ENCODE data around the gene LAMB3.
A peak's percentile ranks its signal among the peaks of the same experiment; 100 is the strongest.

The LAMB3 gene

GRCh38 chr1:209617047-209617673 is 35.1 kb downstream of the LAMB3 start:
- DNase-seq, result no peak

- DNase-seq, result no peak
Measured at GRCh38 chr1:209616366-209617046, 35.7 kb downstream of the LAMB3 start.

- DNase-seq, result no peak
Measured at GRCh38 chr1:209614906-209615305, 37.3 kb downstream of the LAMB3 start.

- DNase-seq, result no peak
Measured at GRCh38 chr1:209614151-209614420, 38.1 kb downstream of the LAMB3 start.

- no peak for DNase-seq
Measured at GRCh38 chr1:209613400-209614150, 38.6 kb downstream of the LAMB3 start.

- no peak for DNase-seq
Measured at GRCh38 chr1:209612646-209613399, 39.4 kb downstream of the LAMB3 start.

- no peak for DNase-seq
Measured at GRCh38 chr1:209611771-209612570, 40.3 kb downstream of the LAMB3 start.

- no peak for DNase-seq
Measured at GRCh38 chr1:209610631-209610905, 41.7 kb downstream of the LAMB3 start.

- DNase-seq, result no peak
Measured at GRCh38 chr1:209609791-209610630, 42.2 kb downstream of the LAMB3 start.

- DNase-seq, result no peak
Measured at GRCh38 chr1:209609041-209609790, 43.0 kb downstream of the LAMB3 start.

- no peak for DNase-seq
Measured at GRCh38 chr1:209607795-209608178, 44.4 kb downstream of the LAMB3 start.

GRCh38 chr1:209607102-209607794 is 45.0 kb downstream of the LAMB3 start:
- DNase-seq, result no peak

- DNase-seq, result no peak
Measured at GRCh38 chr1:209603877-209604276, 48.3 kb downstream of the LAMB3 start.

GRCh38 chr1:209601809-209602657 is 50.2 kb downstream of the LAMB3 start:
- DNase-seq, result peak; percentile 8

- DNase-seq, result no peak
Measured at GRCh38 chr1:209600541-209600940, 51.7 kb downstream of the LAMB3 start.

- no peak for DNase-seq
Measured at GRCh38 chr1:209598227-209598626, 54.0 kb downstream of the LAMB3 start.

- DNase-seq, result no peak
Measured at GRCh38 chr1:209597499-209597898, 54.7 kb downstream of the LAMB3 start.

GRCh38 chr1:209595599-209596285 is 56.5 kb downstream of the LAMB3 start:
- no peak for DNase-seq

GRCh38 chr1:209595028-209595427 is 57.2 kb downstream of the LAMB3 start:
- no peak for DNase-seq
